GM12872 (cell line): ENCODE measurements around the gene MAST1.
A peak's percentile ranks its signal among the peaks of the same experiment; 100 is the strongest.

ENCODE experiments used
- CTCF ChIP-seq: IDR thresholded peaks from 3 replicates; pipeline ENCODE4 v1.5.1; 2011; ENCODE audit warnings: low read depth, mild to moderate bottlenecking, low read length, moderate library complexity; ENCODE audit not compliant: insufficient read depth

MAST1 gene

GRCh38 chr19:12838182-12838885 is at the start of gene MAST1:
MAST1 (plus strand) TSS chr19:12838515; CDS start chr19:12838573, 58 bp downstream.
- TF ChIP-seq CTCF, result peak; percentile 51; the same call in 2 of the 3 replicates

GRCh38 chr19:12788682-12789097 is 49.6 kb upstream of the MAST1 start:
- TF ChIP-seq CTCF, result peak; percentile 16; the same call in 1 of the 3 replicates

GRCh38 chr19:12789098-12789903 is 49.0 kb upstream of the MAST1 start:
- TF ChIP-seq CTCF, result no peak

GRCh38 chr19:12789904-12790619 is 48.3 kb upstream of the MAST1 start:
- TF ChIP-seq CTCF, result no peak

GRCh38 chr19:12790628-12791344 is 47.5 kb upstream of the MAST1 start:
- TF ChIP-seq CTCF, result no peak

GRCh38 chr19:12791345-12792050 is 46.8 kb upstream of the MAST1 start, which contains the start of gene JUNB:
JUNB (plus strand) TSS chr19:12791486; CDS start chr19:12791772, 286 bp downstream.
- TF ChIP-seq CTCF, result 0 out of 3 replicates have a peak, but pooled peaks have one; percentile 7
